Gastroesophageal sphincter (tissue), 4 donors: Measurements from ENCODE around the gene ANKRD34A. TPM values are rescaled to one million over a fixed set of nuclear protein-coding genes. Genes with fewer than 3 reads are reported as not detected.

Experiments used
- ATAC-seq: fragments of 150-250 bp; one replicate; pipeline ENCODE4 v1.9.1; 2016; ENCODE audit warnings: mild to moderate bottlenecking, moderate library complexity
- H3K27ac ChIP-seq, 4 donors: fragments of 200-600 bp; sonication (generic) in 3 of 4; 1 replicate in 3 of 4; 2 replicates in 1 of 4; pipeline ENCODE4 v1.5.1; 2016 to 2019
- H3K27me3 ChIP-seq: fragments of 200-600 bp; sonication (generic); one replicate; pipeline ENCODE4 v1.5.1; 2019
- H3K36me3 ChIP-seq, 2 donors: fragments of 200-600 bp; sonication (generic); one replicate each; pipeline ENCODE4 v1.5.1; 2019; ENCODE audit warnings: control low read depth in 1 of 2
- H3K4me1 ChIP-seq, 3 donors: fragments of 200-600 bp; sonication (generic); 1 replicate in 2 of 3; 2 replicates in 1 of 3; pipeline ENCODE4 v1.5.1; 2016 to 2019; ENCODE audit warnings: control low read depth in 2 of 3
- H3K4me3 ChIP-seq, 2 donors: fragments of 200-600 bp; sonication (generic); one replicate each; pipeline ENCODE4 v1.5.1; 2019; ENCODE audit warnings: mild to moderate bottlenecking in 1 of 2, moderate library complexity in 1 of 2
- H3K9me3 ChIP-seq, 3 donors: fragments of 200-600 bp; sonication (generic); one replicate each; pipeline ENCODE4 v1.5.1; 2017 to 2019; ENCODE audit warnings: control low read depth in 2 of 3
- CTCF ChIP-seq, 4 experiments: fragments of 200-600 bp in 2 of 4; fragments of 450-650 bp in 2 of 4; sonication (generic) in 1 of 4; IDR thresholded peaks; one replicate each; pipeline ENCODE4 v1.5.1; 2017 to 2019; ENCODE audit warnings: antibody characterized with exemption in 4 of 4, mild to moderate bottlenecking in 2 of 4, moderate library complexity in 2 of 4
- EP300 ChIP-seq: sonication (generic); formaldehyde crosslinking; IDR thresholded peaks from one replicate; pipeline ENCODE4 v1.6.1; 2017; ENCODE audit warnings: antibody characterized with exemption, mild to moderate bottlenecking
- POLR2A ChIP-seq, 2 donors: fragments of 450-650 bp; IDR thresholded peaks; one replicate each; pipeline ENCODE4 v1.6.1; 2017; ENCODE audit warnings: antibody characterized with exemption in 2 of 2, mild to moderate bottlenecking in 2 of 2, moderate library complexity in 1 of 2
- POLR2AphosphoS5 ChIP-seq: sonication (generic); formaldehyde crosslinking; IDR thresholded peaks from one replicate; pipeline ENCODE4 v1.6.1; 2017; ENCODE audit warnings: antibody characterized with exemption
- WGBS, 2 donors: methylation state at CpG; one replicate each; pipeline ENCODE4 v1.1.5; 2018; ENCODE audit warnings: low coverage in 1 of 2; 5-methylcytosine and 5-hydroxymethylcytosine counted together
- total RNA-seq, 4 donors: library from RNA; depleted of rRNA; stranded (reverse); fragments of >200 nt; gene quantifications; one replicate each; pipeline ENCODE4 v1.1.0, GENCODE V29; 2016

ANKRD34A gene
- total RNA-seq, 4 donors from 2014 or later: 0.62 to 1.9 (median 0.67) TPM; not detected in 1

DNA sequence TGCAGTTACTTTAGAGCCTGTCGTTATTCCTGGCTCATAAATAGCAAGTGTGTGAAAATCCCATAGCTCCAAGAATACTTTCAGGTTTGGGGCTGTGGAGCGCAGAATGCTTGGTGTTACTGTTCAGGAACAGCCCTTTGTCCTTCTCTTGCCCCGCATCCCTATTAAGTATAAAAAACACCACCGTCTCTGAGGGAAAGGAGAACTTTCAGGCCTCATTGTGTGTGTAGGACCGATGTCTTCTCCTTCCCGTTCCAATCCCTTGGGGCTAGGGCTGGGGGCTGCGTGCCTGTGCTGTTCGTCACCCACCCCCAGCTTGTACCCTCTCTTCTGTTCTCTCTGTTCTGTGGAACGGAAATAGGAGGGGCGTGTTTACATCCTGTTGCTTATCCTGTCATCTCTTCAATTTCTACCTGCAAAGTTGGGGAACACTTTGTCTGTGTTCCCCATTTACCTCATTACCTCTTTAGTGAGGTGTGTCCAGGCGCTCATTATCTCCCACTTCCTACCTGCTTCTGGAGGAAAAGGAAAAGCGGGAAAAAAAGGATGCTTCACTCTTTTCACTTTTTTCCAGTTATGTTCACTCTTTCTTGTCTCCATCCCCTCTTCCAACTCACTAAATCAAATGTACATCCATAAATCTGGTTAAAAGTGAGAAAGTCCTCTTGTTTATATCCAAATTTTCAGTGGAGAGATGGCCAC is 32.8 kb upstream of the ANKRD34A start:
- Histone ChIP-seq H3K27ac (peak overlapping the region; percentile 93 to 98 (median 96)), H3K36me3 (peaks cover 28 to 34% of the 10 kb centered on the region in 2 donors), H3K4me3 (peak overlapping the region; percentile 64 to 100), H3K4me1 (peaks cover 0 to 50% (median 14%) of the 10 kb centered on the region in 3 donors), H3K27me3 (no peaks in the 10 kb centered on the region), H3K9me3 (no peaks in the 10 kb centered on the region)
- 9 to 10% methylated on average over 8 to 12 of the region's 12 CpGs for WGBS, 2 donors
- peak; percentile 30 for ATAC-seq
- no peak for TF ChIP-seq POLR2A (IDR thresholded peaks at IDR 0.05)
- TF ChIP-seq EP300: no peak
- TF ChIP-seq POLR2AphosphoS5: peak; percentile 31
- peak in 1 of 4 experiments; percentile 4 for TF ChIP-seq CTCF (IDR thresholded peaks at IDR 0.05)

DNA sequence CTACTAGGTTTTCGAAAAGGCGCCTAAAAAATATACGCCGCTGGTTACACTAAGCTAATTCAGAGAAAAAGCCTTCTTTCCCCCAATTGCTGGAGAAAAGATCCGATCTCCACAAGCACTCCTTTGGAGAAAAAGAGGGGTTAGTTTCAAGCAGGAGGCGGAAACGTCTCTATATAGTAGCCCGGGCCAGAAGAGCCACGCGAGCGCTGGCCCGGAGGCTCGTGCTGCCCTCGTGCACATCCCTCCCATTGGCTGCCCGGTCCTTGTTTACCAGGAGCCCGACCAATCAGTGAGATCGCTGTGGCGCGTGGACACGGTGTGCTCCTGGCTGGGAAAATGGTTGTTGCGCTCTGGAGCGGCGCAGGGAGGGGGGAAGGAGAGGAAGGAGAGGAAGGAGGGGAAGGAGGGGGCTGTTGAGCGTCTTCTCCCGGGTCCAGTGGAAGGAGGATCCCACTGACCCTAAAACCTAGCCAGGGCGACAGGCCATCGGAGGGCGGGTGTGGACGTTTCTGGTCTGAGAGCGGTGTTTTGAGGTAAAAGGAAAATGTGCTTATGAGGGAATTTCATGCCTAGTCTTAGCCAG is 32.1 kb upstream of the ANKRD34A start, which contains the start of gene TXNIP:
TSS of gene TXNIP (minus strand) at position 147 of the 583 bp plus-strand sequence. CDS start 313 bp downstream, outside the sequence.
- peak within 1 kb of the TSS; percentile 93 to 98 (median 96) for H3K27ac ChIP-seq
- peak within 1 kb of the TSS; percentile 64 to 100 for H3K4me3 ChIP-seq
- ATAC-seq: peak; percentile 94
- H3K36me3 ChIP-seq: peaks cover 28 to 34% of the 10 kb centered on the region in 2 donors
- 0 to 1% methylated on average over 13 to 14 of the region's 30 CpGs for WGBS, 2 donors
- H3K9me3 ChIP-seq: no peaks in the 10 kb centered on the region
- no peaks in the 10 kb centered on the region for H3K27me3 ChIP-seq
- TF ChIP-seq POLR2A (IDR thresholded peaks at IDR 0.05) (peak; percentile 98 to 99), POLR2AphosphoS5 (peak; percentile 100), EP300 (no peak)
- peaks cover 0 to 49% (median 13%) of the 10 kb centered on the region in 3 donors for H3K4me1 ChIP-seq

GRCh38 chr1:145995964-145996432 is 31.6 kb upstream of the ANKRD34A start:
- H3K4me1 ChIP-seq: peaks cover 0 to 49% (median 10%) of the 10 kb centered on the region in 3 donors
- peak; percentile 16 for TF ChIP-seq POLR2AphosphoS5
- TF ChIP-seq POLR2A (IDR thresholded peaks at IDR 0.05): no peak
- H3K27ac ChIP-seq: peak overlapping the region; percentile 93 to 98 (median 96)
- H3K9me3 ChIP-seq: no peaks in the 10 kb centered on the region
- H3K27me3 ChIP-seq: no peaks in the 10 kb centered on the region
- peaks cover 28 to 34% of the 10 kb centered on the region in 2 donors for H3K36me3 ChIP-seq
- WGBS, 2 donors: 0% methylated on average over 12 to 13 of the region's 13 CpGs
- peak overlapping the region; percentile 64 to 100 for H3K4me3 ChIP-seq
- no peak for ATAC-seq

- 0% methylated on average over 8 of the region's 8 CpGs for WGBS, 2 donors
- Histone ChIP-seq H3K27ac (peak overlapping the region; percentile 93 to 98 (median 96)), H3K36me3 (peaks cover 28 to 34% of the 10 kb centered on the region in 2 donors), H3K27me3 (no peaks in the 10 kb centered on the region), H3K4me3 (peak overlapping the region; percentile 64 to 100), H3K4me1 (peaks cover 0 to 46% (median 10%) of the 10 kb centered on the region in 3 donors), H3K9me3 (no peaks in the 10 kb centered on the region)
- TF ChIP-seq POLR2A (IDR thresholded peaks at IDR 0.05): no peak
- TF ChIP-seq POLR2AphosphoS5: peak; percentile 27
- no peak for TF ChIP-seq CTCF (IDR thresholded peaks at IDR 0.05)
- TF ChIP-seq EP300: no peak
- ATAC-seq: no peak
Observed at GRCh38 chr1:145995148-145995881, 30.9 kb upstream of the ANKRD34A start.

- Histone ChIP-seq H3K27me3 (no peaks in the 10 kb centered on the region), H3K27ac (peak overlapping the region; percentile 93 to 98 (median 96)), H3K4me1 (peaks cover 0 to 43% (median 3%) of the 10 kb centered on the region in 3 donors), H3K36me3 (peaks cover 28 to 34% of the 10 kb centered on the region in 2 donors), H3K4me3 (peak overlapping the region; percentile 64 to 100), H3K9me3 (no peaks in the 10 kb centered on the region)
- TF ChIP-seq EP300: no peak
- TF ChIP-seq POLR2A (IDR thresholded peaks at IDR 0.05): peak in 1 of 2 donors; percentile 38
- peak; percentile 85 for TF ChIP-seq POLR2AphosphoS5
- no peak for TF ChIP-seq CTCF (IDR thresholded peaks at IDR 0.05)
- 2 to 6% methylated on average over 7 to 8 of the region's 10 CpGs for WGBS, 2 donors
- no peak for ATAC-seq
Observed at GRCh38 chr1:145994391-145995120, 30.2 kb upstream of the ANKRD34A start.
